ENCODE results near the gene SLIT3.

- TF ChIP-seq, protein P1, sequence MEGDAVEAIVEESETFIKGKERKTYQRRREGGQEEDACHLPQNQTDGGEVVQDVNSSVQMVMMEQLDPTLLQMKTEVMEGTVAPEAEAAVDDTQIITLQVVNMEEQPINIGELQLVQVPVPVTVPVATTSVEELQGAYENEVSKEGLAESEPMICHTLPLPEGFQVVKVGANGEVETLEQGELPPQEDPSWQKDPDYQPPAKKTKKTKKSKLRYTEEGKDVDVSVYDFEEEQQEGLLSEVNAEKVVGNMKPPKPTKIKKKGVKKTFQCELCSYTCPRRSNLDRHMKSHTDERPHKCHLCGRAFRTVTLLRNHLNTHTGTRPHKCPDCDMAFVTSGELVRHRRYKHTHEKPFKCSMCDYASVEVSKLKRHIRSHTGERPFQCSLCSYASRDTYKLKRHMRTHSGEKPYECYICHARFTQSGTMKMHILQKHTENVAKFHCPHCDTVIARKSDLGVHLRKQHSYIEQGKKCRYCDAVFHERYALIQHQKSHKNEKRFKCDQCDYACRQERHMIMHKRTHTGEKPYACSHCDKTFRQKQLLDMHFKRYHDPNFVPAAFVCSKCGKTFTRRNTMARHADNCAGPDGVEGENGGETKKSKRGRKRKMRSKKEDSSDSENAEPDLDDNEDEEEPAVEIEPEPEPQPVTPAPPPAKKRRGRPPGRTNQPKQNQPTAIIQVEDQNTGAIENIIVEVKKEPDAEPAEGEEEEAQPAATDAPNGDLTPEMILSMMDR (IDR thresholded peaks at IDR 0.05; ENCODE audit: low read depth, low read length): no peak
- TF ChIP-seq EZH2phosphoT487 (IDR thresholded peaks at IDR 0.05; ENCODE audit: low read depth): no peak
These were observed 119.1 kb downstream of the SLIT3 start for GRCh38 chr5:169181814-169182213.
